WTC11 (cell line): ENCODE data around the gene ABR. TPM values are rescaled to one million over a fixed set of nuclear protein-coding genes. Genes with fewer than 3 reads are reported as not detected.

Experiments used
- ATAC-seq: fragments of 200-7000 bp; cut with Tn5 transposase; 2 replicates; pipeline ENCODE4 v1.10.0; 2021; ENCODE audit warnings: mild to moderate bottlenecking, moderate library complexity
- CTCF ChIA-PET: fragments of 300-600 bp; sonication (Branson Sonifier 250); formaldehyde crosslinking; loops from one replicate; lab custom pipeline; 2021; ENCODE audit warnings: antibody characterized with exemption; lab: Charles Lee
- POLR2A ChIA-PET: fragments of 350-600 bp; sonication (Branson Sonifier 250); formaldehyde crosslinking; loops from one replicate; lab custom pipeline; 2021; ENCODE audit warnings: antibody characterized with exemption; lab: Charles Lee
- DNase-seq: peaks from one replicate; pipeline ENCODE4 v3.0.0; 2021; ENCODE audit warnings: low spot score
- H3K27ac Mint-ChIP-seq: 2 replicates; pipeline ENCODE4 v1.8.0; 2021; ENCODE audit warnings: mixed read lengths
- H3K27me3 Mint-ChIP-seq: 2 replicates; pipeline ENCODE4 v1.8.0; 2021; ENCODE audit warnings: low read depth, mild to moderate bottlenecking, moderate library complexity, mixed read lengths
- H3K36me3 Mint-ChIP-seq: 2 replicates; pipeline ENCODE4 v1.8.0; 2021; ENCODE audit warnings: mixed read lengths
- H3K4me1 Mint-ChIP-seq: 2 replicates; pipeline ENCODE4 v1.8.0; 2022; ENCODE audit warnings: mixed read lengths
- H3K4me3 Mint-ChIP-seq: 2 replicates; pipeline ENCODE4 v1.8.0; 2021; ENCODE audit warnings: mild to moderate bottlenecking, moderate library complexity, mixed read lengths
- H3K9me3 Mint-ChIP-seq: 2 replicates; pipeline ENCODE4 v1.8.0; 2021; ENCODE audit warnings: mixed read lengths
- CTCF ChIP-seq: fragments of 200-600 bp; IDR thresholded peaks from 2 replicates; pipeline ENCODE4 v1.8.0; 2022; ENCODE audit warnings: antibody characterized with exemption
- ERG ChIP-seq: fragments of 250-450 bp; sonication (Bioruptor Pico); IDR thresholded peaks from 2 replicates; pipeline ENCODE4 v1.8.0; 2021; ENCODE audit warnings: mild to moderate bottlenecking
- FOXP1 ChIP-seq: sonication (generic); formaldehyde crosslinking; IDR thresholded peaks from 2 replicates; pipeline ENCODE4 v1.8.0; 2022; ENCODE audit warnings: missing genetic modification reagents, mild to moderate bottlenecking, moderate library complexity, borderline replicate concordance
- FOXP4 ChIP-seq: sonication (generic); formaldehyde crosslinking; IDR thresholded peaks from 2 replicates; pipeline ENCODE4 v1.8.0; 2022; ENCODE audit warnings: mild to moderate bottlenecking, missing genetic modification reagents
- IRF2 ChIP-seq: sonication (generic); formaldehyde crosslinking; IDR thresholded peaks from 2 replicates; pipeline ENCODE4 v1.8.0; 2022; ENCODE audit warnings: low read depth, missing genetic modification reagents, borderline replicate concordance
- JUN ChIP-seq: sonication (generic); formaldehyde crosslinking; IDR thresholded peaks from 2 replicates; pipeline ENCODE4 v1.8.0; 2023; ENCODE audit warnings: mild to moderate bottlenecking, missing genetic modification reagents
- KAT7 ChIP-seq: sonication (generic); formaldehyde crosslinking; IDR thresholded peaks from 2 replicates; pipeline ENCODE4 v1.8.1; 2023; ENCODE audit warnings: missing genetic modification reagents, mild to moderate bottlenecking, borderline replicate concordance
- NFATC4 ChIP-seq: fragments of 250-450 bp; sonication (Bioruptor Pico); IDR thresholded peaks from 2 replicates; pipeline ENCODE4 v1.9.0; 2021; ENCODE audit warnings: mild to moderate bottlenecking
- PRRX2 ChIP-seq: fragments of 250-450 bp; sonication (Bioruptor Pico); IDR thresholded peaks from 2 replicates; pipeline ENCODE4 v1.8.0; 2021; ENCODE audit warnings: mild to moderate bottlenecking
- RELA ChIP-seq: sonication (generic); formaldehyde crosslinking; IDR thresholded peaks from 2 replicates; pipeline ENCODE4 v1.8.1; 2022; ENCODE audit warnings: missing genetic modification reagents, mild to moderate bottlenecking, borderline replicate concordance
- SMAD4 ChIP-seq: sonication (generic); formaldehyde crosslinking; IDR thresholded peaks from 2 replicates; pipeline ENCODE4 v1.8.0; 2022; ENCODE audit warnings: mild to moderate bottlenecking, missing genetic modification reagents
- TEAD4 ChIP-seq: sonication (generic); formaldehyde crosslinking; IDR thresholded peaks from 2 replicates; pipeline ENCODE4 v1.8.0; 2022; ENCODE audit warnings: mild to moderate bottlenecking, missing genetic modification reagents
- ZNF512 ChIP-seq: sonication (generic); formaldehyde crosslinking; IDR thresholded peaks from 2 replicates; pipeline ENCODE4 v1.8.1; 2022; ENCODE audit warnings: missing genetic modification reagents, borderline replicate concordance
- total RNA-seq: library from RNA; stranded (reverse); gene quantifications from 3 replicates; pipeline ENCODE4 v1.2.3, GENCODE V29; 2021
- TF ChIP-seq, protein P1 (sequence below): sonication (generic); formaldehyde crosslinking; conservative IDR thresholded peaks from 2 replicates; pipeline ENCODE4 v1.8.1; 2023; ENCODE audit warnings: mild to moderate bottlenecking, low read depth, missing genetic modification reagents, moderate library complexity

Gene ABR
- total RNA-seq, 1 experiment from 2014 or later: 38.0 TPM

GRCh38 chr17:1000597-1001461, 179.0 kb downstream of the ABR start (continued):
- TF ChIP-seq FOXP4 (CRISPR knock-in tag) (no peak), RELA (CRISPR knock-in tag) (no peak), FOXP1 (CRISPR knock-in tag) (no peak), JUN (no peak), ZNF512 (CRISPR knock-in tag) (no peak), ERG (no peak), NFATC4 (CRISPR knock-in tag) (no peak), PRRX2 (CRISPR knock-in tag) (no peak)

- H3K4me3 Mint-ChIP-seq: peak overlapping the region; percentile 90
- no peak for DNase-seq
- H3K9me3 Mint-ChIP-seq: peaks cover 11% of the 10 kb centered on the region
- no peak for ATAC-seq
- H3K27ac Mint-ChIP-seq: peak overlapping the region; percentile 1; the same call in 1 of the 2 replicates
- ChIA-PET POLR2A (no interaction called here), CTCF (interaction anchor here (0.5 to 2.3 kb wide), 5 partner anchors 58 to 622 kb away, joined by 3 to 33 read pairs (median 12); no protein-coding TSS in a partner anchor)
- H3K4me1 Mint-ChIP-seq: peaks cover 8% of the 10 kb centered on the region
- peaks cover 15% of the 10 kb centered on the region for H3K27me3 Mint-ChIP-seq
- TF ChIP-seq IRF2 (CRISPR knock-in tag) (no peak), TEAD4 (CRISPR knock-in tag) (no peak), NFATC4 (CRISPR knock-in tag) (no peak), PRRX2 (CRISPR knock-in tag) (no peak), SMAD4 (no peak), CTCF (no peak), KAT7 (CRISPR knock-in tag) (no peak)
- TF ChIP-seq, protein P1, sequence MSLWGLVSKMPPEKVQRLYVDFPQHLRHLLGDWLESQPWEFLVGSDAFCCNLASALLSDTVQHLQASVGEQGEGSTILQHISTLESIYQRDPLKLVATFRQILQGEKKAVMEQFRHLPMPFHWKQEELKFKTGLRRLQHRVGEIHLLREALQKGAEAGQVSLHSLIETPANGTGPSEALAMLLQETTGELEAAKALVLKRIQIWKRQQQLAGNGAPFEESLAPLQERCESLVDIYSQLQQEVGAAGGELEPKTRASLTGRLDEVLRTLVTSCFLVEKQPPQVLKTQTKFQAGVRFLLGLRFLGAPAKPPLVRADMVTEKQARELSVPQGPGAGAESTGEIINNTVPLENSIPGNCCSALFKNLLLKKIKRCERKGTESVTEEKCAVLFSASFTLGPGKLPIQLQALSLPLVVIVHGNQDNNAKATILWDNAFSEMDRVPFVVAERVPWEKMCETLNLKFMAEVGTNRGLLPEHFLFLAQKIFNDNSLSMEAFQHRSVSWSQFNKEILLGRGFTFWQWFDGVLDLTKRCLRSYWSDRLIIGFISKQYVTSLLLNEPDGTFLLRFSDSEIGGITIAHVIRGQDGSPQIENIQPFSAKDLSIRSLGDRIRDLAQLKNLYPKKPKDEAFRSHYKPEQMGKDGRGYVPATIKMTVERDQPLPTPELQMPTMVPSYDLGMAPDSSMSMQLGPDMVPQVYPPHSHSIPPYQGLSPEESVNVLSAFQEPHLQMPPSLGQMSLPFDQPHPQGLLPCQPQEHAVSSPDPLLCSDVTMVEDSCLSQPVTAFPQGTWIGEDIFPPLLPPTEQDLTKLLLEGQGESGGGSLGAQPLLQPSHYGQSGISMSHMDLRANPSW: no peak
- TF ChIP-seq, all 79 proteins: peak for 0
- H3K36me3 Mint-ChIP-seq: peaks cover 32% of the 10 kb centered on the region
Measured at GRCh38 chr17:998111-998510, 181.7 kb downstream of the ABR start.
